Endothelial cell (in vitro differentiated cells): Measurements from ENCODE around the gene IL1B. TPM values are rescaled to one million over a fixed set of nuclear protein-coding genes. Genes with fewer than 3 reads are reported as not detected.

ENCODE experiments used
- DNase-seq: peaks from one replicate; pipeline ENCODE4 v3.0.0; 2021; ENCODE audit warnings: low spot score
- H3K27ac Mint-ChIP-seq: one replicate; pipeline ENCODE4 v1.8.0; 2021; ENCODE audit warnings: mixed read lengths, inconsistent platforms; ENCODE audit not compliant: unreplicated experiment
- H3K27me3 Mint-ChIP-seq: one replicate; pipeline ENCODE4 v1.8.0; 2021; ENCODE audit warnings: mild to moderate bottlenecking, moderate library complexity, mixed read lengths, inconsistent platforms; ENCODE audit not compliant: unreplicated experiment
- H3K36me3 Mint-ChIP-seq: one replicate; pipeline ENCODE4 v1.8.0; 2021; ENCODE audit warnings: mild to moderate bottlenecking, low read depth, mixed read lengths, inconsistent platforms; ENCODE audit not compliant: unreplicated experiment
- H3K4me1 Mint-ChIP-seq: one replicate; pipeline ENCODE4 v1.8.0; 2021; ENCODE audit warnings: mild to moderate bottlenecking, mixed read lengths, inconsistent platforms; ENCODE audit not compliant: unreplicated experiment
- H3K4me3 Mint-ChIP-seq: one replicate; pipeline ENCODE4 v1.8.0; 2021; ENCODE audit warnings: mild to moderate bottlenecking, mixed read lengths, inconsistent platforms; ENCODE audit not compliant: unreplicated experiment
- H3K9me3 Mint-ChIP-seq: one replicate; pipeline ENCODE4 v1.8.0; 2021; ENCODE audit warnings: mixed read lengths, inconsistent platforms; ENCODE audit not compliant: unreplicated experiment
- total RNA-seq: library from RNA; stranded (reverse); fragmentation: NEBNext Ultra II Directional; extraction: Animal tissue kit (Norgen Biotek cat#: 25700); gene quantifications from one replicate; pipeline ENCODE4 v1.2.1, GENCODE V29; 2021; ENCODE audit not compliant: unreplicated experiment
- TF ChIP-seq, protein P1 (sequence below): fragments of 200-600 bp; sonication (generic); IDR thresholded peaks from one replicate; pipeline ENCODE4 v1.5.0; 2021; ENCODE audit warnings: antibody characterized with exemption; ENCODE audit not compliant: unreplicated experiment

The IL1B gene
- total RNA-seq, 1 donor from 2014 or later = not detected

DNA sequence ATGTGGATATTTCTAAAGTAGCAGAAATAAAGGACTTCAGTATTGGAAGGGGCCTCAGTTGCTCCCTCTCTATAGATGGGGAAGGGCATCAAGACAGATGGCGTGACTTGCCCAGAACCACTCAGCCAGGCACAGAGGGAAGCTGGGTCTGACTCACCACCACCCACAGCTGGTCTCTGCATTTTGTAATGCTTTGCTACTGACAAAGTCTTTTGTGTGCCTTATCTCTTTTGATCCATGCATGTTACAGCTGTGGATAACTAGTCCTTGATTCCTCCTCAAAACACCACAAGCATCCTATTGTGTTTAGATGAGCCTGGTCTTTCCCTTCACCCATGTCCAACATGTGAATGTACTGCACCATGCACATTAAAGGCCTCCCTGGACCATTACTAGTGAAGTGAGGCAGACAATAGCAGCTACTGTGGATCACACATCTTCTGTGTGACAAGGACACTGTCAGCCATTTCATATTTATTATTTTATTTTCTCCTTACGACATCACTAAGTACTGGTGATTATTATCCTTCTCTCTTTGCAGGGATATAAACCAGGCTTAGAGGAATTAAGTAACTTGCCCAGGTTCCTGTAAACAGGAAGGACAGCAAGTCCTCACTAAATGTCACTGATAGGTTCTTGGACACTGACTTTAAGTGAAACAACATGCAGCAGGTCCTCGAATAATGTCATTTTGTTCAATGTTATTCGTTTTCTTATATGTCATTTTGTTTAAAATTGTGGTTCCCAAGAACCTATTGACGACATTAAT is 44.8 kb upstream of the IL1B start:
- Mint-ChIP-seq H3K27me3 (peaks cover 6% of the 10 kb centered on the region), H3K36me3 (peaks cover 5% of the 10 kb centered on the region), H3K9me3 (no peaks in the 10 kb centered on the region), H3K4me1 (peaks cover 11% of the 10 kb centered on the region), H3K4me3 (no peak overlapping the region), H3K27ac (no peak overlapping the region)
- TF ChIP-seq, protein P1, sequence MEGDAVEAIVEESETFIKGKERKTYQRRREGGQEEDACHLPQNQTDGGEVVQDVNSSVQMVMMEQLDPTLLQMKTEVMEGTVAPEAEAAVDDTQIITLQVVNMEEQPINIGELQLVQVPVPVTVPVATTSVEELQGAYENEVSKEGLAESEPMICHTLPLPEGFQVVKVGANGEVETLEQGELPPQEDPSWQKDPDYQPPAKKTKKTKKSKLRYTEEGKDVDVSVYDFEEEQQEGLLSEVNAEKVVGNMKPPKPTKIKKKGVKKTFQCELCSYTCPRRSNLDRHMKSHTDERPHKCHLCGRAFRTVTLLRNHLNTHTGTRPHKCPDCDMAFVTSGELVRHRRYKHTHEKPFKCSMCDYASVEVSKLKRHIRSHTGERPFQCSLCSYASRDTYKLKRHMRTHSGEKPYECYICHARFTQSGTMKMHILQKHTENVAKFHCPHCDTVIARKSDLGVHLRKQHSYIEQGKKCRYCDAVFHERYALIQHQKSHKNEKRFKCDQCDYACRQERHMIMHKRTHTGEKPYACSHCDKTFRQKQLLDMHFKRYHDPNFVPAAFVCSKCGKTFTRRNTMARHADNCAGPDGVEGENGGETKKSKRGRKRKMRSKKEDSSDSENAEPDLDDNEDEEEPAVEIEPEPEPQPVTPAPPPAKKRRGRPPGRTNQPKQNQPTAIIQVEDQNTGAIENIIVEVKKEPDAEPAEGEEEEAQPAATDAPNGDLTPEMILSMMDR = no peak
- DNase-seq = no peak

DNA sequence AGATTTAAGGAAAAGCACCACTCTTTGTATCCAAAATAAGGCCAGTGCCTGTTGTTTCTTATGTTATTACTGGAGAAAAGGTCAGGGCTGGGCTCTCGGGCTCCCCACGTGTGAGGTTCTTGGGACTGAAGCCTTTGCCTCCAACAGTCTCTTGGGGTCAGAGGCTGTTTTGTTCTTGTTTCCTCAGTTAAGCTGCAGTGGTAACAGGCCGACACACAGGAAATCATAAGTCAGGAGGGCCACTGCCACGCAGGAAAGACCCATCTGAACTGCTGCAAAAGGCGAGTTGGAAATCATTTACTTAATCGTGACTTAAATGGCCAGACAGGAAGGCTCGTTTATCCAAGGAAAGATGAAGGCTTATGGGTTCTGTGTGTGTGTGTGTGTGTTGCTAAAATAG is 44.1 kb upstream of the IL1B start:
- peaks cover 5% of the 10 kb centered on the region for H3K36me3 Mint-ChIP-seq
- H3K9me3 Mint-ChIP-seq = no peaks in the 10 kb centered on the region
- TF ChIP-seq, protein P1 = no peak
- DNase-seq = no peak
- peaks cover 11% of the 10 kb centered on the region for H3K4me1 Mint-ChIP-seq
- H3K4me3 Mint-ChIP-seq = no peak overlapping the region
- peaks cover 6% of the 10 kb centered on the region for H3K27me3 Mint-ChIP-seq
- H3K27ac Mint-ChIP-seq = no peak overlapping the region

DNA sequence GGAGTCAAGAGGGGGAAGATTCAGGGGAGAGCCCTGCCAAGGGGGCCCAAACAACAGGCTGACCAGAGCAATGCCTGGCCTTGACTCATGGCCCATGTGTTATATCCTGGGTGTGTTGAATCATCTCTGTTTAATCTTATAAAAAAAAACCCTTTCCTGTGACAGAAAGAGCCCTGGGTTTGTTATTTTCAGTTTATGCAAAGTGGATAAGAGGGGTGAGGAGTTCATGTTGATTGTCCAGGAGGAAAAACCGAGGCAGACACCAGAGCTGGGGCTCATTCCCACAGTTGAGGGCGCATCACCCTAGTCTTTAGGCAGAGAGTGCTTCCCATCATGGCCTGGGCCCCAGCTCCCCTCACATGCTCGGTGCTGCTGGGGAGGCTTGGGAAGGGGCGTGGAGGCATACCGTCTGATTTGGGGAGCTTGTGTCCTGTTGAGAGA is 43.5 kb upstream of the IL1B start:
- Mint-ChIP-seq H3K27ac (no peak overlapping the region), H3K27me3 (peaks cover 6% of the 10 kb centered on the region), H3K4me3 (no peak overlapping the region), H3K9me3 (no peaks in the 10 kb centered on the region), H3K4me1 (peaks cover 11% of the 10 kb centered on the region), H3K36me3 (peaks cover 5% of the 10 kb centered on the region)
- TF ChIP-seq, protein P1 = no peak
- DNase-seq = no peak

DNA sequence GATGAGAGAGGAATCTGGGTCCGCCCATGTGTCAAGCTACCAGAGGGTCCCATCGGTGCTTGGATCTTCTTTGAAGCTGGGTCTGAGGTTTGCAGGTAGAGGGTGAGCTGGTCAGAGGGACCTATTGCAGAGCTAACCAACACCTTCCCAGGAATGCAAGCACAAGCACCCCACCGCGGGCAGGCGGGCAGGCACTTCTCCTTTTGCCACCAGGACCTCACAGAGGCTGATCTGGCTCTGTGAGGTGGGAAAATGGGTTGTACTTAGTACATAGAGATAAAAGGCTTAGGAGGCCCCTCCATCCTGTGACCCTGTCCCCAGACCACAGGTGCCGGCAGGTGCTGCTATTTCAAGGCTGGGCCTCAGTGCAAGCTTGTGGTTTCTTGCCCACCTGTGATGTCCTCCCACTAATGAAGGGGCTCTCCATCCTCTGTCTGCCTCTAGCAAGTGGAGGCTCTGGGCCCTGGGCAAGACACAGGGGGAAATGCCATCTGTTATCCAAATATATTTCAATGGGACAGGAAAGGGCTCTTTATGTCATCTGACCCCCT is 43.0 kb upstream of the IL1B start:
- peaks cover 6% of the 10 kb centered on the region for H3K27me3 Mint-ChIP-seq
- no peak overlapping the region for H3K27ac Mint-ChIP-seq
- H3K36me3 Mint-ChIP-seq = peaks cover 5% of the 10 kb centered on the region
- no peak for DNase-seq
- H3K4me1 Mint-ChIP-seq = peaks cover 11% of the 10 kb centered on the region
- no peaks in the 10 kb centered on the region for H3K9me3 Mint-ChIP-seq
- TF ChIP-seq, protein P1 = no peak
- H3K4me3 Mint-ChIP-seq = no peak overlapping the region

DNA sequence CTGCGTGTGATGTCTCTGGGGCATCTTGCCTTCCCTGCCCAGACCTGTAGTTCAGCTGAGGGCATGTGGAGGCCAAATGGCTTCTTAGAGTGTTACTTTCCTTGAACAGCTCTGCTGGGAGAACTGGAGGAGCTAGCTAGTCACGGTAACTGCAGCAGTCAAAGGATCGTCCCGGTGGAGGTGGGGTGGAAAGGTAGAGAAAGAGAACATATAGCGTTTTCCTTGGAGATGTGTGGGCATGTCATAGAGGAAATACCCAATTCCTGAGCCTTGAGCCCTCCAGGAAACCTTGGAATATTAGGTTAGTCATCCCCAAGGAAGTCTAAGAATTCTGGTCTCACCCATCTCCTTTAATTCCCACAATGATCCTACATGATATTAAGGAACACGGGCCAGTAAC is 40.8 kb upstream of the IL1B start:
- TF ChIP-seq, protein P1 = no peak
- no peak for DNase-seq
- H3K9me3 Mint-ChIP-seq = no peaks in the 10 kb centered on the region
- H3K4me1 Mint-ChIP-seq = peaks cover 11% of the 10 kb centered on the region
- H3K36me3 Mint-ChIP-seq = peaks cover 5% of the 10 kb centered on the region
- H3K4me3 Mint-ChIP-seq = no peak overlapping the region
- H3K27me3 Mint-ChIP-seq = peaks cover 6% of the 10 kb centered on the region
- no peak overlapping the region for H3K27ac Mint-ChIP-seq
